Activated T-helper 1 cell treated with anti-CD3 and anti-CD28 coated beads, Interleukin-12 subunit alpha, Interleukin-12 subunit beta, Interleukin-2, Interleukin-4 antibody, amounts not matched to agents 30 ng/mL and 10 ng/mL and 1 ng/mL, durations not matched to agents 14 hours and 24 hours and 36 hours (primary cell): ENCODE measurements around the gene MINDY2. TPM values are rescaled to one million over a fixed set of nuclear protein-coding genes. Genes with fewer than 3 reads are reported as not detected.

Experiments
- DNase-seq: peaks from one replicate; pipeline ENCODE4 v3.0.0; 2021; ENCODE audit warnings: low spot score
- H3K27ac Mint-ChIP-seq: one replicate; pipeline ENCODE4 v1.8.0; 2021; ENCODE audit warnings: mild to moderate bottlenecking, mixed read lengths
- H3K27me3 Mint-ChIP-seq: one replicate; pipeline ENCODE4 v1.8.0; 2022; ENCODE audit warnings: mild to moderate bottlenecking, moderate library complexity, mixed read lengths; ENCODE audit not compliant: insufficient read depth
- H3K36me3 Mint-ChIP-seq: one replicate; pipeline ENCODE4 v1.8.0; 2021; ENCODE audit warnings: low read depth, mixed read lengths
- H3K4me1 Mint-ChIP-seq: one replicate; pipeline ENCODE4 v1.8.0; 2021; ENCODE audit warnings: low read depth, mixed read lengths
- H3K4me3 Mint-ChIP-seq: one replicate; pipeline ENCODE4 v1.8.0; 2021; ENCODE audit warnings: mild to moderate bottlenecking, moderate library complexity, mixed read lengths
- H3K9me3 Mint-ChIP-seq: one replicate; pipeline ENCODE4 v1.8.0; 2021; ENCODE audit warnings: mixed read lengths
- intact Hi-C: fragments of 100-400 bp; cut with micrococcal nuclease; formaldehyde crosslinking; loops from one replicate; pipeline ENCODE4 v1.15.1; 2024
- total RNA-seq: library from RNA; stranded (reverse); gene quantifications from 2 replicates; pipeline ENCODE4 v1.2.3, GENCODE V29; 2022

The MINDY2 gene
- total RNA-seq, 1 donor from 2014 or later: 9.0 TPM

- H3K4me1 Mint-ChIP-seq: peaks cover 68% of the 10 kb centered on the region
- H3K36me3 Mint-ChIP-seq: peaks cover 9% of the 10 kb centered on the region
- intact Hi-C loops: no loop called here
- DNase-seq: no peak
- H3K27ac Mint-ChIP-seq: no peak overlapping the region
- no peak overlapping the region for H3K4me3 Mint-ChIP-seq
- H3K9me3 Mint-ChIP-seq: no peaks in the 10 kb centered on the region
- no peaks in the 10 kb centered on the region for H3K27me3 Mint-ChIP-seq
These were observed 28.9 kb upstream of the MINDY2 start for GRCh38 chr15:58742022-58742813.

DNA sequence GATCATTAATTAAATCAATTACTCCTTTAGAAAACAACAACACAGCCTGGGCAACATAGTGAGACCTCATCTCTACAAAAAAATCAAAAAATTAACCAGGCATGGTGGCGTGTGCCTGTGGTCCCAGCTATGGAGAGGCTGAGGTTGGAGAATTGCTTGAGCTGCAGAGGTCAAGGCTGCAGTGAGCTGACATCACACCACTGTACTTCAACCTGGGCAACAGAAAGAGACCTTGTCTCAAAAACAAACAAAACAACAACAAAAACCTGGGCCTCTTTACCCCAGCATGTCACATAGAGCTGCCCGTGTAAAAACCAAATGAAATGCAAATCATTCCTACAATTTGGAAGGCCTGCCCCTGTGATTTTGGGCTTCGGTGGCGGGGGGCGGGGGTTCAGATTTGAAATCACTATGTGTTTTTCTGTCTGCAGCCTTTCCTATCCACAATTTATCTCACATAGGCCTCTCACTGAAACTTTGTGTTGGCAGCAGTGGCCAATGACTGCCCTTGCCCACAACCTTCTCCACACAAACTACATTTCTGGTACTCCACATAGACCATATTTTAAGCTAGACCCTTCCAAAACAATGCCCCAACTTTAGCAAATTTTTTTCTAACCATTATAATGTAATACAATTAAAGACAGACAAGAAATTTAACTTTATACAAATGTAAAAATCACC lies 28.1 kb upstream of the MINDY2 start:
- Mint-ChIP-seq H3K27ac (no peak overlapping the region), H3K4me3 (no peak overlapping the region), H3K36me3 (peaks cover 12% of the 10 kb centered on the region), H3K27me3 (no peaks in the 10 kb centered on the region), H3K4me1 (peaks cover 67% of the 10 kb centered on the region), H3K9me3 (no peaks in the 10 kb centered on the region)
- intact Hi-C loops: no loop called here
- no peak for DNase-seq

DNA sequence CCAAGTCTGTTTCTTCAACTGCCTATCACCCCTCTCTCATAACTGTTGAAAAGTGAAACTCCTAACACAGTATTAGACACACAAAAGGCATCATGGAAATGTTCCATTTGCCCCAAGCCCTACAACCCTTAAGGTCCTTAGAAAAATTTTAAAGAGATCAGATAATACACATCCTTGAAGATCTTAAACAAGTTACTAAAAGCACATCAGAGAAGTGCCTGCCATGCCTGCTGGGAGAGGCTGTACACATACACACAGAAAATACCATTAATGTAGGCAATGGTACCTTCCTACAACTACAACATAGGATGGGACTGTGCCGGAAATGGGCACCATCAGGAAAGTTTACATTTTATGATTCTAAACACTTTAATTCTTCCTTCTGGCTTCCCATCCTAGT lies 24.9 kb upstream of the MINDY2 start:
- DNase-seq: no peak
- peaks cover 9% of the 10 kb centered on the region for H3K36me3 Mint-ChIP-seq
- H3K27ac Mint-ChIP-seq: no peak overlapping the region
- intact Hi-C loops: loop anchor here (1.0 to 5.0 kb wide), 3 partner anchors 8 to 474 kb away; no protein-coding TSS in a partner anchor
- H3K27me3 Mint-ChIP-seq: no peaks in the 10 kb centered on the region
- H3K4me1 Mint-ChIP-seq: peaks cover 68% of the 10 kb centered on the region
- no peaks in the 10 kb centered on the region for H3K9me3 Mint-ChIP-seq
- peak overlapping the region; percentile 3 for H3K4me3 Mint-ChIP-seq

DNA sequence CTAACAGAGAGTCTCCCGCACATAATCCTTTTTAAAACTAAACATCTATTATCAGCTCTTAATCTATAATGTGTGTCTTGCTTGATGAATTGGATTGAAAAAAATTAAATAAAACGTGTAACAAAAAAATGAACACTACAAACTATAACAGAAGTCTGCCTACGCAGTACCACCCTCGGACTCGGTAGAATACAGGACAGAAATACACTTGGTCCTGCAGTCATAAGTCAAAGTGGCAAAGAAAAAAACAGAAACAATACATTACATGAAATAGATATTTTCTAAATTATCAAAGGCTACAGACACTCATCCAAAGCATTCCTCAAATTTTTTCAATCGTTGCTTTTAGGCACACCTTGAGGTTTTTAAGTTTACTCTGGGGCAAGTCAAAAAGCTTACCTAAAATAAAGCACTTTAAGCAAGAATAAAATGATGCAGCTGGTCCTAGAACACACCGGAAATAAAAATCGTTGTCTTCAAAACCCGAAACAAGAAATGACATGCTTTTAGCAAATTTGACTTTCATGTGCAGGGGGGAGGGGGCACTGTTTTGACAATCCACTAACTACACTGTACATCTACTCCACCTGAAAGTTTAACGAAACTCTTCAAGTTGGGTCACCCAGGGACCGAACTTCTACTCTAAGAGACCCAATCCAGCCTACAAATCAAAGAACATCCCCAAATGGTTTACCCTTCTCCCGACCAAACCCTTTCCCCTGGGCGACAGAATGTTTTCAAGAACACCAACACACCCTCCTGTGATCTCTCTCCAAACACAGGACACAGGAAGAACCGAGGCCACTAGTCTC lies 22.9 kb upstream of the MINDY2 start:
- H3K27ac Mint-ChIP-seq: peak overlapping the region; percentile 91
- peaks cover 47% of the 10 kb centered on the region for H3K4me1 Mint-ChIP-seq

GRCh38 chr15:58748852-58749531 lies 22.1 kb upstream of the MINDY2 start:
- Mint-ChIP-seq H3K36me3 (peaks cover 8% of the 10 kb centered on the region), H3K4me1 (peaks cover 43% of the 10 kb centered on the region), H3K27ac (peak overlapping the region; percentile 95), H3K9me3 (no peaks in the 10 kb centered on the region), H3K4me3 (peak overlapping the region; percentile 93), H3K27me3 (no peaks in the 10 kb centered on the region)
- peak; percentile 36 for DNase-seq
- intact Hi-C loops: loop anchor here (1.0 to 5.0 kb wide), 4 partner anchors 122 to 477 kb away; no protein-coding TSS in a partner anchor

More for the DNA sequence above, 22.9 kb upstream of the MINDY2 start:
- H3K4me3 Mint-ChIP-seq: peak overlapping the region; percentile 93
- DNase-seq: peak; percentile 31
- H3K36me3 Mint-ChIP-seq: peaks cover 9% of the 10 kb centered on the region
- intact Hi-C loops: loop anchor here (2.0 to 5.0 kb wide), 3 partner anchors 121 to 476 kb away; no protein-coding TSS in a partner anchor
- no peaks in the 10 kb centered on the region for H3K27me3 Mint-ChIP-seq
- no peaks in the 10 kb centered on the region for H3K9me3 Mint-ChIP-seq

DNA sequence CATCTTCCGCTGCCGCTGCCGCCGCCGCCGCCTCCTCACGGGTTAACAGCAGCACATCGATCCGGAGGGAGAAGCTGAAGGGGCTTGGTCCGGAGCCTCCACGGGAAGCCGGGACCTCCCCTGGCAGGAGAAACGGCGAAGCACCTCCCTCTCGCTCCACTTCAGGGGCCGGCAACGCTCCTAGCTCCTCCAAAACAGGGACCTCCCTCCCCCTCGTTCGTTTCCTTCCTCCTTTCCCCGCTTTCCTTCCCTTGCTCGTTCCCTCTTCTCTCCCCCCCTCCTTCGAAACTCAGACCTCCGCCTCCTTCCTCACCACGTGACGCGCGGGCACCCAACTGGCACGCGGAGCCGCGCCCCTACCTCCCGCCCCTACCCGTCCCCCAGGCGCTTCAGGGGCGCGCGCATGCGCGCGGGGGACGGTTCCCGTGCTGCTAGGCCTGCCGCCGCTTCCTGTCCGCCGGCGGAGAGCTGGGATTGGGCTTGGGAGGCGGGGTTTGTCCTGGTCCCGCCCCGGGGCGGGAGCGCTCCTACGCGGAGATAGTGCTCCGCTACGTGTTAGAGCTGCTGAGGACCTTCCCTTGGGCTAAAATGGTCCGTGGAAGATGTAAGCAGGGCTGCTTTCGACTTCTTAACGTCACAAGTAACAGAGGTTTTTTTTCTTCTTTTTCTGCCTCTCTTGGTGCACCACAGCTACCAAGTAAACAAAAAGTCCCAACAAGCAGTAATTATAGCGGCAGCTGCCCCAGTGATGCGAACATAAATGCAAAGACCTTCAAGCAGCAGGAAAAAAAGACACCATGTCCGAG lies 21.4 kb upstream of the MINDY2 start, which contains the start of gene ADAM10:
Gene ADAM10, minus strand, starts transcription at position 176 of the 806 bp plus-strand sequence. Its CDS starts 173 bp downstream, at position 3.
- H3K4me3 Mint-ChIP-seq: peak within 1 kb of the TSS; percentile 93
- no peaks in the 10 kb centered on the region for H3K9me3 Mint-ChIP-seq
- intact Hi-C loops: loop anchor here (1.0 to 5.0 kb wide), 10 partner anchors 22 to 938 kb away; partner anchors contain the start of genes BNIP2, MINDY2 and SLTM
- H3K27ac Mint-ChIP-seq: peak within 1 kb of the TSS; percentile 95
- peaks cover 37% of the 10 kb centered on the region for H3K4me1 Mint-ChIP-seq
- H3K36me3 Mint-ChIP-seq: peaks cover 7% of the 10 kb centered on the region
- peak; percentile 98 for DNase-seq
- H3K27me3 Mint-ChIP-seq: no peaks in the 10 kb centered on the region

DNA sequence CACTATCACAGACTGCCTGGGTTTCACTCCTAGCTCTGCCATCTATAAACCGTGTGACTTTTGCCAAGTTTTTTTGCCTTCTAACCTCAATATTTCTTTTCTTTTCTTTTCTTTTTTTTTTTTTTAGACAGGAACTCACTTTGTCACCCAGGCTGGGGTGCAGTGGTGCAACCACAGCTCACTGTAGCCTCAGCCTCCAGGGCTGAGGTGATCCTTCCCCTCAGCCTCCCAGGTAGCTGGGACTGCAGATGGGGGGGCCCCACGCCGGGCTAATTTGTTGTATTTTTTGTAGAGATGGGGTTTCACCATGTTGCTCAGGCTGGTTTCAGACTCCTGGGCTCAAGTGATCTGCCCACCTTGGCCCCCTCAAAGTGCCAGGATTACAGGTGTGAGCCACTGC lies 18.4 kb upstream of the MINDY2 start:
- Mint-ChIP-seq H3K36me3 (peaks cover 2% of the 10 kb centered on the region), H3K4me3 (no peak overlapping the region), H3K9me3 (no peaks in the 10 kb centered on the region), H3K27me3 (no peaks in the 10 kb centered on the region), H3K27ac (no peak overlapping the region), H3K4me1 (peaks cover 16% of the 10 kb centered on the region)
- no peak for DNase-seq
- intact Hi-C loops: loop anchor here (5.0 kb wide), 1 partner anchor 935 kb away; the partner anchor contains the start of gene BNIP2

- no peak for DNase-seq
- no peak overlapping the region for H3K27ac Mint-ChIP-seq
- no peaks in the 10 kb centered on the region for H3K9me3 Mint-ChIP-seq
- peaks cover 10% of the 10 kb centered on the region for H3K4me1 Mint-ChIP-seq
- peaks cover 1% of the 10 kb centered on the region for H3K27me3 Mint-ChIP-seq
- intact Hi-C loops: loop anchor here (5.0 kb wide), 1 partner anchor 318 kb away; no protein-coding TSS in a partner anchor
- H3K36me3 Mint-ChIP-seq: no peaks in the 10 kb centered on the region
- no peak overlapping the region for H3K4me3 Mint-ChIP-seq
These were observed 15.8 kb upstream of the MINDY2 start for GRCh38 chr15:58755350-58755749.

GRCh38 chr15:58755956-58756355 lies 15.1 kb upstream of the MINDY2 start:
- Mint-ChIP-seq H3K27me3 (peaks cover 4% of the 10 kb centered on the region), H3K27ac (no peak overlapping the region), H3K36me3 (no peaks in the 10 kb centered on the region), H3K9me3 (no peaks in the 10 kb centered on the region), H3K4me3 (no peak overlapping the region), H3K4me1 (peaks cover 5% of the 10 kb centered on the region)
- intact Hi-C loops: loop anchor here (5.0 kb wide), 1 partner anchor 319 kb away; no protein-coding TSS in a partner anchor
- no peak for DNase-seq

DNA sequence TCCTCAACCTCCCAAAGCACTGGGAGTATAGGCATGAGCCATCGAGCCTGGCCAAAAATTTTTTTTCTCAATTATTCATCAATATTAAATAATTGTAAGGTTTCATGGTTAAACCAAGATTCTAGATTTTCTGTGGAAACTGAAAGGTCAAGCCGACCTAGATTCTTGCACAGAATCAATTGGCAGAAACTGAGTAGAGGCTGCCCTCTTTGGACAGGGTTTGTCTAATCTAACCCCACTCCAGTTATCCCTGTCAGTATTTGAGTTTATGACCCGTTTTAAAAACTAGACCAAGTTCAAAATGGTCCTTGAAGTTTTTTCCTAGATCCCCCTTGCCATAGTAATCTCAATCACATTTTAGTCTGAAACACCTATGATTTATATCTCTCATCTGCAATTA lies 13.0 kb upstream of the MINDY2 start:
- peaks cover 5% of the 10 kb centered on the region for H3K4me1 Mint-ChIP-seq
- H3K9me3 Mint-ChIP-seq: peaks cover 2% of the 10 kb centered on the region
- no peak for DNase-seq
- peaks cover 6% of the 10 kb centered on the region for H3K27me3 Mint-ChIP-seq
- no peak overlapping the region for H3K27ac Mint-ChIP-seq
- no peak overlapping the region for H3K4me3 Mint-ChIP-seq
- H3K36me3 Mint-ChIP-seq: peaks cover 3% of the 10 kb centered on the region
- intact Hi-C loops: loop anchor here (1.0 to 5.0 kb wide), 2 partner anchors 321 to 531 kb away; no protein-coding TSS in a partner anchor

DNA sequence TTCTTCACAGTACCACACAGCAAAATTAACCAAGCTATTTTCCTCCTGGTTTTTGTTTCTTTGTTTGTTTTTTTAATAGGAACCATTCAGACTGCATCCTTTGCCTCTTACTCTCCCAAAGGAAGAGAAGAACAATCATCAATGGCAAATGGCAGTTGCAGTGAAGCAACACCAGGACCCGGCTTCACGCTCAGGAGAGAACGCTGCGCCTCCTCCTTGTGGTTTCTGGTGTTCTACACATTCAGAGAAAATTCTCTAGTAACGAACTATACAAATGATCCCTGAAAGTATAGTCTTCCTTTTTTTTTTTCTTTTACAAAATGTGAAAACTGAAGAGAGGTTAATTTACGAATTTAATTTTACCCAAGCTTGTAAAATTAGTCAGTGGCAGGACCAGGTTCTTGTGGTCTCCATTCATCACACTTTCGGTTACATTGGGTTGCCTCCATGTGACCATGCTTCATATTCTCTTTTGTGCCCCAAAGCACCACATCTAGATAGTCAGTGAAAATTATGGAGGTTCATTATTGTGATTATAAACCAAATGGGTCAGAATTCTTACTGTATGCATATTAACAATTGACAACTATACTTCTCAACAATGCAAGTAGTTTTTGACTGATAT lies 10.6 kb upstream of the MINDY2 start:
- H3K4me3 Mint-ChIP-seq: no peak overlapping the region
- intact Hi-C loops: loop anchor here (1.0 kb wide), 1 partner anchor 490 kb away; no protein-coding TSS in a partner anchor
- no peak for DNase-seq
- H3K27ac Mint-ChIP-seq: no peak overlapping the region
- H3K9me3 Mint-ChIP-seq: peaks cover 12% of the 10 kb centered on the region
- peaks cover 3% of the 10 kb centered on the region for H3K36me3 Mint-ChIP-seq
- H3K4me1 Mint-ChIP-seq: peaks cover 5% of the 10 kb centered on the region
- H3K27me3 Mint-ChIP-seq: peaks cover 6% of the 10 kb centered on the region
